GM23248 (cell line): ENCODE results near the gene GRPEL1. TPM values are rescaled to one million over a fixed set of nuclear protein-coding genes. Genes with fewer than 3 reads are reported as not detected.

Experiments
- DNase-seq: peaks from one replicate; pipeline ENCODE4 v3.0.0-alpha.2; 2015
- H2AFZ ChIP-seq: fragments of 200-600 bp; sonication (generic); 2 replicates; pipeline ENCODE4 v1.6.1; 2016; ENCODE audit warnings: antibody characterized with exemption
- H3F3A ChIP-seq: fragments of 200-600 bp; sonication (generic); 2 replicates; pipeline ENCODE4 v1.6.1; 2016; ENCODE audit warnings: mild to moderate bottlenecking, antibody characterized with exemption, mixed run types; ENCODE audit not compliant: insufficient read depth
- H3K27ac ChIP-seq: fragments of 200-600 bp; sonication (generic); 2 replicates; pipeline ENCODE4 v1.5.1; 2016; ENCODE audit warnings: mild to moderate bottlenecking
- H3K27me3 ChIP-seq: fragments of 200-600 bp; sonication (generic); replicated peaks from 2 replicates; pipeline ENCODE4 v1.6.1; 2016; ENCODE audit warnings: mild to moderate bottlenecking; ENCODE audit not compliant: insufficient read depth
- H3K36me3 ChIP-seq: fragments of 200-600 bp; sonication (generic); 2 replicates; pipeline ENCODE4 v1.6.1; 2016; ENCODE audit warnings: low read depth, mild to moderate bottlenecking
- H3K4me1 ChIP-seq: fragments of 200-600 bp; sonication (generic); 2 replicates; pipeline ENCODE4 v1.6.1; 2016; ENCODE audit warnings: mild to moderate bottlenecking; ENCODE audit not compliant: insufficient read depth
- H3K4me2 ChIP-seq: fragments of 200-600 bp; sonication (generic); one replicate; pipeline ENCODE4 v1.6.1; 2016; ENCODE audit warnings: mild to moderate bottlenecking; ENCODE audit not compliant: unreplicated experiment
- H3K4me3 ChIP-seq: fragments of 200-600 bp; sonication (generic); 2 replicates; pipeline ENCODE4 v1.5.1; 2016; ENCODE audit warnings: mild to moderate bottlenecking
- H3K79me2 ChIP-seq: fragments of 200-600 bp; sonication (generic); 2 replicates; pipeline ENCODE4 v1.6.1; 2016; ENCODE audit warnings: mild to moderate bottlenecking; ENCODE audit not compliant: insufficient read depth
- H3K9ac ChIP-seq: fragments of 200-600 bp; sonication (generic); 2 replicates; pipeline ENCODE4 v1.6.1; 2016; ENCODE audit warnings: mild to moderate bottlenecking
- H3K9me2 ChIP-seq: fragments of 200-600 bp; sonication (generic); 2 replicates; pipeline ENCODE4 v1.6.1; 2016; ENCODE audit warnings: mixed run types, mild to moderate bottlenecking, moderate library complexity; ENCODE audit not compliant: insufficient read depth
- H3K9me3 ChIP-seq: fragments of 200-600 bp; sonication (generic); one replicate; pipeline ENCODE4 v1.6.1; 2017; ENCODE audit warnings: low read depth
- H4K20me1 ChIP-seq: fragments of 200-600 bp; sonication (generic); 2 replicates; pipeline ENCODE4 v1.6.0; 2016; ENCODE audit not compliant: insufficient read depth
- EZH2 ChIP-seq: fragments of 200-600 bp; sonication (generic); IDR thresholded peaks from 2 replicates; pipeline ENCODE4 v1.6.1; 2018; ENCODE audit warnings: antibody characterized with exemption, mild to moderate bottlenecking; ENCODE audit not compliant: insufficient read depth, poor library complexity, severe bottlenecking
- EZH2phosphoT487 ChIP-seq: fragments of 200-600 bp; sonication (generic); IDR thresholded peaks from 2 replicates; pipeline ENCODE4 v1.6.1; 2018; ENCODE audit warnings: antibody characterized with exemption, moderate library complexity, mild to moderate bottlenecking, low read depth; ENCODE audit not compliant: insufficient read depth
- WGBS, 2 experiments: methylation state at CpG; one replicate each; pipeline ENCODE4 v1.1.6; 2015 to 2017; ENCODE audit warnings: low lambda C conversion rate in 2 of 2, low coverage in 1 of 2; ENCODE audit errors: missing lambda C conversion rate in 2 of 2; 5-methylcytosine and 5-hydroxymethylcytosine counted together
- in situ Hi-C: fragments of 300-500 bp; cut with MboI; formaldehyde crosslinking; loops from 2 replicates; pipeline ENCODE4 v1.15.0; 2020
- polyA plus RNA-seq: library from polyadenylated mRNA; unstranded; fragments of >200 nt; fragmentation: Nextera tagmentation; extraction: Ambion mirVana; gene quantifications from 2 replicates; pipeline ENCODE4 v1.2.1, GENCODE V29; 2016
- total RNA-seq: library from RNA; depleted of rRNA; stranded (reverse); fragments of >200 nt; shearing (Covaris generic); gene quantifications from 2 replicates; pipeline ENCODE4 v1.2.3, GENCODE V29; 2014

The GRPEL1 gene
- total and polyA plus RNA-seq, 2 experiments from 2014 or later: 41.8 to 85.5 TPM

- no peaks in the 10 kb centered on the region for H4K20me1 ChIP-seq
- H2AFZ ChIP-seq: no peak overlapping the region
- no peak for DNase-seq
- 67 to 71% methylated on average over 5 of the region's 5 CpGs for WGBS, 2 experiments
- H3K9ac ChIP-seq: no peak overlapping the region
- no peaks in the 10 kb centered on the region for H3K9me3 ChIP-seq
- H3K27me3 ChIP-seq: peaks cover 22% of the 10 kb centered on the region
- no peaks in the 10 kb centered on the region for H3K9me2 ChIP-seq
- no peak overlapping the region for H3K4me2 ChIP-seq
- H3K79me2 ChIP-seq: no peaks in the 10 kb centered on the region
- no peak for TF ChIP-seq EZH2
- no peak for TF ChIP-seq EZH2phosphoT487
- in situ Hi-C loops: loop anchor here (10.0 kb wide), 1 partner anchor 363 kb away; the partner anchor contains the start of gene BLOC1S4
- no peaks in the 10 kb centered on the region for H3K36me3 ChIP-seq
- no peaks in the 10 kb centered on the region for H3F3A ChIP-seq
- no peaks in the 10 kb centered on the region for H3K4me1 ChIP-seq
- H3K4me3 ChIP-seq: no peak overlapping the region
- H3K27ac ChIP-seq: no peak overlapping the region
Measured at GRCh38 chr4:7078025-7078424, 10.2 kb upstream of the GRPEL1 start.

- TF ChIP-seq EZH2phosphoT487 (no peak), EZH2 (no peak)
- WGBS, 2 experiments: 76 to 90% methylated on average over 12 of the region's 12 CpGs
- no peak overlapping the region for H3K4me3 ChIP-seq
Measured at GRCh38 chr4:7077371-7077770, 9.5 kb upstream of the GRPEL1 start.

GRCh38 chr4:7076696-7077082 lies 8.8 kb upstream of the GRPEL1 start:
- no peak for DNase-seq
- Histone ChIP-seq H3K27ac (no peak overlapping the region), H3K4me3 (no peak overlapping the region), H3K9ac (no peak overlapping the region), H4K20me1 (no peaks in the 10 kb centered on the region), H3K27me3 (peaks cover 16% of the 10 kb centered on the region), H3F3A (no peaks in the 10 kb centered on the region), H3K9me3 (no peaks in the 10 kb centered on the region), H2AFZ (no peak overlapping the region), H3K36me3 (no peaks in the 10 kb centered on the region), H3K4me1 (no peaks in the 10 kb centered on the region), H3K9me2 (no peaks in the 10 kb centered on the region), H3K79me2 (no peaks in the 10 kb centered on the region), H3K4me2 (no peak overlapping the region)
- WGBS, 2 experiments: 65 to 67% methylated on average over 6 of the region's 6 CpGs
- TF ChIP-seq EZH2phosphoT487 (no peak), EZH2 (no peak)
- in situ Hi-C loops: loop anchor here (10.0 kb wide), 1 partner anchor 362 kb away; the partner anchor contains the start of gene BLOC1S4

More at GRCh38 chr4:7077371-7077770, 9.5 kb upstream of the GRPEL1 start:
- in situ Hi-C loops: loop anchor here (10.0 kb wide), 1 partner anchor 363 kb away; the partner anchor contains the start of gene BLOC1S4
- no peaks in the 10 kb centered on the region for H3K4me1 ChIP-seq
- H3K27ac ChIP-seq: no peak overlapping the region
- H2AFZ ChIP-seq: no peak overlapping the region
- H3K4me2 ChIP-seq: no peak overlapping the region
- DNase-seq: no peak
- H4K20me1 ChIP-seq: no peaks in the 10 kb centered on the region
- no peaks in the 10 kb centered on the region for H3K36me3 ChIP-seq
- no peaks in the 10 kb centered on the region for H3K9me2 ChIP-seq
- H3K27me3 ChIP-seq: peaks cover 16% of the 10 kb centered on the region
- H3F3A ChIP-seq: no peaks in the 10 kb centered on the region
- H3K9me3 ChIP-seq: no peaks in the 10 kb centered on the region
- no peak overlapping the region for H3K9ac ChIP-seq
- no peaks in the 10 kb centered on the region for H3K79me2 ChIP-seq

GRCh38 chr4:7075962-7076695 lies 8.3 kb upstream of the GRPEL1 start:
- H3K9ac ChIP-seq: no peak overlapping the region
- DNase-seq: peak; percentile 54
- WGBS, 2 experiments: 80% methylated on average over 21 to 25 of the region's 25 CpGs
- H3K4me1 ChIP-seq: no peaks in the 10 kb centered on the region
- H3F3A ChIP-seq: no peaks in the 10 kb centered on the region
- H3K4me2 ChIP-seq: no peak overlapping the region
- no peaks in the 10 kb centered on the region for H3K36me3 ChIP-seq
- H3K27me3 ChIP-seq: peaks cover 12% of the 10 kb centered on the region
- in situ Hi-C loops: loop anchor here (10.0 kb wide), 1 partner anchor 361 kb away; the partner anchor contains the start of gene BLOC1S4
- no peaks in the 10 kb centered on the region for H3K79me2 ChIP-seq
- H3K27ac ChIP-seq: no peak overlapping the region
- H3K4me3 ChIP-seq: no peak overlapping the region
- no peaks in the 10 kb centered on the region for H3K9me2 ChIP-seq
- TF ChIP-seq EZH2phosphoT487: no peak
- TF ChIP-seq EZH2: no peak
- H3K9me3 ChIP-seq: no peaks in the 10 kb centered on the region
- H2AFZ ChIP-seq: no peak overlapping the region
- no peaks in the 10 kb centered on the region for H4K20me1 ChIP-seq
